ENCODE data around the gene TRIM39.
"Not testable (repeated sequence)": the region's sequence is repeated elsewhere in the genome, so short reads cannot be mapped to it uniquely, and the experiment has no call there.

Gene TRIM39

DNA sequence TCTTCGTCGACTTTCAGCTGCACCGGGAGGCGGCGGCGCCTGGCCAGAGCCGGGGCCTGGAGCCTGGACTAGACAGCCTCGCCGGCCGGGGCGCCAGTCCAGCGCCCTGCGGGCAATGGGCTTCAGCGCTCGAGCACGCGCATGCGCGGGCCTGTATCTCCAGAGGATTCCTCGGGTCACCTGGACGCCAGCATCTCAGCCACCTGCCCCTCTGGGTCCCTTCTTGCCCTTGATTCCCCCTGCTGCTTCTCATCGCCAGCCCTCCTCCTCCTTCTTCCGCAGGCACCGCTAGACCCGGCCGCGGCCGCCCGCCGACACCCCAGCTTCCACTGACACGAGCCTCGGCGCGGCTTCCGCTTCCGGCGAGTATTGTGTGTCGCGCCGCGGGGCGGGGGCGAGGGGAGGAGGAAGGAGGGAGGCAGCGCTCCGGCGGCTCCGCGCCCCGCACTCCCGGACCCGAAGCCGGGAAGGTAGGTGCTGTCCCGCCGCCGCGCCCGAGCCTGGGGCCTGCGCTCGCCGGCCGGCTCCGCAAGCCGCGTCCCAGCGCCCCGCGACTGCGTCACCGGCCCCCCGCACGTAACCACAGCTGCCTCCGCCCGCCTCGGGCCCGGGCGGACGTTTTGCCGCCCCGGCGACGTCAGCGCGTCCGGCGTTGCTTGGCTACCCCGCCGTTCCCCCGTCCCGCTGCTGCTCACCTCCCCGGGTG, at the start of gene TRIM39:
TRIM39 (plus strand) TSS at position 402 of the 706 bp plus-strand sequence. CDS start 2,391 bp downstream, outside the sequence.
- peak; percentile 77 to 83 for DNase-seq

- not testable (repeated sequence) for DNase-seq
Measured at GRCh38 chr6:30280988-30281387, 45.7 kb upstream of the TRIM39 start.

- no peak for DNase-seq
Measured at GRCh38 chr6:30282522-30282921, 44.2 kb upstream of the TRIM39 start.

GRCh38 chr6:30283761-30284160, 43.0 kb upstream of the TRIM39 start:
- DNase-seq: no peak

GRCh38 chr6:30287139-30287538, 39.6 kb upstream of the TRIM39 start:
- DNase-seq: no peak

GRCh38 chr6:30295837-30296236, 30.9 kb upstream of the TRIM39 start:
- DNase-seq: no peak

GRCh38 chr6:30304002-30304401, 22.7 kb upstream of the TRIM39 start:
- no peak for DNase-seq

DNA sequence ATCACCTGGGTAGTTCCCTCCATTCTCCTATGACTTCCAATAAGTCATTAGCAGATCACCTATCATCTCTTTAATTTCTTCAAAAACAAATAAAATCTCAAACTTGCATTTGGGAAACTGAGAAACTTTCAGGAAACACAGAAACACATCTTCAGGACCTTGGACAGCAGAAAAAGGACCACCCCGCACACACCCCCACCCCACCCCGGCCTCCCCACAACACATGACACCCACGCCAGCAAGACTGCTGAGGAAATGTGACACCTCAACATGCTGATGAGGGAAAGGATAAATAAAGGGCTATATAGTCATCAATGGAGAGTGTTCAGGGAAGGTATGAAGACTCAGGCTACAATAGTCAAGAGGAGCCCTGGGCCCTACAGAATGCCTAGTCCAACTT, 15.6 kb upstream of the TRIM39 start:
- DNase-seq: no peak

DNA sequence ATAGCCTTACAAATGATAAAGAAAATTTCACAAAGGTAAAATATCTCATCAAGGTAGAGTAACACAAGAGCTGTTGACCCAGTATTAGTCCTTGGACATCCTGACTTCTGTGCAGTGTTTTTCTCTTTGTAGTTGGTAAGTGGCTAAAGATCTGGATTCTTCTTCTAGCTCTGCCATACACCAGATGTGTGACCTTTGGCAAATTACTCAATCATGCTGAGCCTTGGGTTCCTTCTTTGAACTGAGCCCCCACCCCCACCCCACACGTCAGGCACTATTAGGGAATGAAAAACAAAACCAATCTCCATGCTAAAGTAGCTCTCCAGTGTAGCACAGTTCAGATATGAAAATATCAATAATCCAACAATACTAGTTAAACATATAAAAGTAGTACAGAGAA, 15.1 kb upstream of the TRIM39 start:
- peak in 1 of 2 donors; percentile 35 for DNase-seq

DNA sequence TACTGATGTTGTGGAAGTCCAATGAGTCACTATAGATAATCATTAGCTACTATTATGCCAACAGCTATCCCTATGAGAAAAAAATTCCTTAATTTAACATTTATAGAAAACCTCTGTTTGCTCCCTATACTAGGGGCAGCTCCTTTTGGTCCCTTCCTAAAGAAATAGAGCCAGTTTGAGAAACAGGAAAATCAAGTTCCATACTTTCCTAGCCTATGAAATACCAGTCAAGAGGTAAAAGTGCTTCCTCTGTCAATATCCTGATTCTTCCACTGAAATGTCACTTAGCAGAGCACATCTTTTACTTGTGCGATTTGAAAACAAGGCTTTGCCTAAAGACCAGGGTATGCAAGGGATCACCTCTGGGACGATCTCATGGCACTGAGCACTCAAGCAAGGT, 14.5 kb upstream of the TRIM39 start:
- no peak for DNase-seq

DNA sequence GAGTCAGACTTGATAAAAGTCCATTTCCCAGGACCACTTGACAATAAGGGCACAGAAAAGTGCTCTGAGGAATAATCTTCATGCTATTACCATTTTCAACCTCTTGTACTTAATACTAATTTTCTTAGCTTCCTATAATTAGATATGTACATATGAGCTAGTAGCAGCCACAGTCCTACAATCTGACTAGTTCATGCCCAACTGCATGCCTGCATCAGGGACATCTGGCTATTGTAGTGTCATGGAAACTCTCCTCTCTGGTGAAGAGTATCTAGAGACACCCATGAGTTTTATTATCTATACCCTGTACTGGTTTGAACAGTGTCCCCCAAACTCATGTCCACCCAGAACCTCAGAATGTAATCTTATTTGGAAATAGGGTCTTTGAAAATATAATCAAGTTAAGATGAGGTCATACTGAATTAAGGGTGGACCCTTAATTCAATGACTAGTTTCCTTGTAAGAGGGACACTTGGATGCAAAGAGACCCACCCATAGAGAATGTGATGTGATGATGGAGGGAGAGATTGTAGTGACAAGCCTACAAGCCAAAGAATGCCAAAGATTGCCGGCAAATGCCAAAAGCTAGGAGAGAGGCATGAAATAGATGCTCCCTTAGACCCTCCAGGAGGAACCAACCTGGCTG, 13.9 kb upstream of the TRIM39 start:
- DNase-seq: no peak

DNA sequence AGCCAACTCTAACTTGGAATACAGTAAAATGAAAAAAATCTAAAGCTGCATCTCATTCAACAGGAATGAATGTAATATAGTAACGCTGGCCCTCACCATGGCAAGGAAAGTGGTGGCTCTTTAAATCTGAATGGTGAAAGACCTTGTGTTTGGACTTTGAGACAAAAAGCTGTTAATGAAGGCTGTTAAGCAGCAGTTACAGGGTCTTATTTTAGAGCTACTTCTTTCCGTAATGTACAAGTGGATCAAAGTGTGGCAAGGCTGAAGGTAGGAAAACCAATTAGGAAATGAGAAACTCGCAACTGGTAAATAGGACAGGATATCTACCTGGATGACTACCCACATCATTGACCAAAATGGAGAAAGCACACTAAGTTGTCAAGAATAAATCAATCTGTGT, 11.6 kb upstream of the TRIM39 start:
- DNase-seq: no peak

- no peak for DNase-seq
Measured at GRCh38 chr6:30317913-30318589, 8.7 kb upstream of the TRIM39 start.

- DNase-seq: no peak
Measured at GRCh38 chr6:30319146-30319835, 7.4 kb upstream of the TRIM39 start.

- DNase-seq: no peak
Measured at GRCh38 chr6:30321692-30322388, 4.9 kb upstream of the TRIM39 start.

GRCh38 chr6:30322527-30323501, 3.9 kb upstream of the TRIM39 start:
- peak; percentile 19 to 44 for DNase-seq

GRCh38 chr6:30323806-30324205, 2.9 kb upstream of the TRIM39 start:
- peak in 1 of 2 donors; percentile 7 for DNase-seq

DNA sequence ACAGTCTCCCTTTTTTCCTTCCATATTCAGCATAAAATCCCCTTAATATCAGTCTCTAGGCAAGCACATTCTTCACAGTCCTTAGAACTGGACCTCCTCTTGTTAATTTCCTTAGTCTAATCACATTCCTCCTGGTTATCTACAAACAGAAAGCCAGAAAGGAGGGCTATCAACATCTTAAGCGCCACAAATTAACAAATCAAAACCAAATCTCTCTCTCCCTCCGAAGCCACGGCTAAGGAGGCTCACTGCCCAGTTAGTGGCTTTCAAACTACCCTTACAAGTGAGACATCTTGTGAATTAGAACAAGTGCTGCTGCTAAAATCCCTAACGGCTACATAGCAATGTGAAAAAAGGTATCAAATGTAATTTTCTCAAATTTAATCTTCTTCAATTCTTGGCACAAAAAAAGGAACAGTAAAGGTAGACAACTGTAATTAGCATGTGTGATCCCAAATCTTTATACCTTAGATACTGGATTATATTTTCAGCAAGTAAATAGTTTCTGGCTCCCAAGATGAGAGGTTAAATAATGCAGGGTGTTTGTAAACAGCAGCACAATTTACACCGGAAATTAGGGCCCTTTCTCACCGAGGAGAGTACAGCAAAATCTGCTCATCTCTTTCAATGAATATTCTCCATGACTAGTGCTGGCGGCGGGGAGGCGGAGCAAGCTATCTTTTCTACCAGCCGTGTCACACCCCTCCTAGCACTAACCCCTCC, 1.4 kb upstream of the TRIM39 start:
- DNase-seq: peak; percentile 35 to 39

GRCh38 chr6:30325873-30326525, 728 bp upstream of the TRIM39 start:
- peak; percentile 82 to 85 for DNase-seq

- peak in 1 of 2 donors; percentile 3 for DNase-seq
Measured at GRCh38 chr6:30327232-30327746, 562 bp downstream of the TRIM39 start.
